DOHH2 (cell line): ENCODE measurements around the gene RGS17.

Source experiments
- EZH2phosphoT487 ChIP-seq: fragments of 200-600 bp; sonication (generic); IDR thresholded peaks from 2 replicates; pipeline ENCODE4 v1.6.1; 2017; ENCODE audit warnings: borderline replicate concordance, mild to moderate bottlenecking, antibody characterized with exemption, low read length, moderate library complexity, mixed read lengths
- TF ChIP-seq, protein P1 (sequence below): fragments of 200-600 bp; sonication (generic); IDR thresholded peaks from one replicate; pipeline ENCODE4 v1.5.1; 2014; ENCODE audit warnings: antibody characterized with exemption, mild to moderate bottlenecking, low read depth, low read length; ENCODE audit not compliant: poor library complexity, severe bottlenecking

DNA sequence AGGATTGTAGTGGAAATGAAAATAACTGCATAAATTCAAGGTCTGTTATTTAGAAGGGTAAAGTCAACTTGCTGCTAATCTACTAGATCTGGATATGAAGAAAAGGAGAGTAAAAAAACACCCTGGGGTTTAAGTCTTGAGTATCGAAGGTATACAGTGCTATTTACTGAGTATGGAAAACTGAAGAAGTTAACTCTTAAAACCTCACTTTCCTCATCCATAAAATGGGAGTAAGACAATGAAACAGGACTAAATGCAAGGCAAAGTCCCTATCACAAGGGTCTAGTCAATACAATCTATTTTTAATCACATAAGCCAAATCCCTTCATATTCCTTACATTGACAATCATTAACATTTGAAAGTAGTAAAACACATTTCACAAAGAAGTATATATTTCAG lies 150.4 kb downstream of the RGS17 start:
- TF ChIP-seq, protein P1, sequence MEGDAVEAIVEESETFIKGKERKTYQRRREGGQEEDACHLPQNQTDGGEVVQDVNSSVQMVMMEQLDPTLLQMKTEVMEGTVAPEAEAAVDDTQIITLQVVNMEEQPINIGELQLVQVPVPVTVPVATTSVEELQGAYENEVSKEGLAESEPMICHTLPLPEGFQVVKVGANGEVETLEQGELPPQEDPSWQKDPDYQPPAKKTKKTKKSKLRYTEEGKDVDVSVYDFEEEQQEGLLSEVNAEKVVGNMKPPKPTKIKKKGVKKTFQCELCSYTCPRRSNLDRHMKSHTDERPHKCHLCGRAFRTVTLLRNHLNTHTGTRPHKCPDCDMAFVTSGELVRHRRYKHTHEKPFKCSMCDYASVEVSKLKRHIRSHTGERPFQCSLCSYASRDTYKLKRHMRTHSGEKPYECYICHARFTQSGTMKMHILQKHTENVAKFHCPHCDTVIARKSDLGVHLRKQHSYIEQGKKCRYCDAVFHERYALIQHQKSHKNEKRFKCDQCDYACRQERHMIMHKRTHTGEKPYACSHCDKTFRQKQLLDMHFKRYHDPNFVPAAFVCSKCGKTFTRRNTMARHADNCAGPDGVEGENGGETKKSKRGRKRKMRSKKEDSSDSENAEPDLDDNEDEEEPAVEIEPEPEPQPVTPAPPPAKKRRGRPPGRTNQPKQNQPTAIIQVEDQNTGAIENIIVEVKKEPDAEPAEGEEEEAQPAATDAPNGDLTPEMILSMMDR = no peak
- TF ChIP-seq EZH2phosphoT487 = no peak
